ENCODE results near the gene INPP4A.

DNA sequence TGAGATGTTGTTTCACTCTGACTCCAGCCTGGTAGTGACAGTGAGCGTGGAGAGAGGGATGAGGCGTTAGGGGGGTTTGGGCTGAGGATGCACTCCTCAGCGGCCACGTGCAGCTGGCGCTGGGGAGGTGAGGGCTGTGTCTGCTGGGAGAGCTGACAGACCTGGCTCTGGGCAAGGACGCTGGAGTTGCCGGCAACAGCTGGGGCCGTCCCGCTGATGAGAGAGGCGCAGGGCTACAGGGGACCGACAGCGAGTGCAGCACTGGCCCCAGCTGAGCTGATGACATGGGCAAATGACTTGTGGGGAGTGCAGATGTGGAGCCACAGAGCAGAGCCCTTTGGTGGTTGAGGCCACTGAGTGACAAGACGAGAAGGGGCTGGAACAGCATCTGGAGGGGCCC lies 125.3 kb downstream of the INPP4A start:
- TF ChIP-seq, protein P1, sequence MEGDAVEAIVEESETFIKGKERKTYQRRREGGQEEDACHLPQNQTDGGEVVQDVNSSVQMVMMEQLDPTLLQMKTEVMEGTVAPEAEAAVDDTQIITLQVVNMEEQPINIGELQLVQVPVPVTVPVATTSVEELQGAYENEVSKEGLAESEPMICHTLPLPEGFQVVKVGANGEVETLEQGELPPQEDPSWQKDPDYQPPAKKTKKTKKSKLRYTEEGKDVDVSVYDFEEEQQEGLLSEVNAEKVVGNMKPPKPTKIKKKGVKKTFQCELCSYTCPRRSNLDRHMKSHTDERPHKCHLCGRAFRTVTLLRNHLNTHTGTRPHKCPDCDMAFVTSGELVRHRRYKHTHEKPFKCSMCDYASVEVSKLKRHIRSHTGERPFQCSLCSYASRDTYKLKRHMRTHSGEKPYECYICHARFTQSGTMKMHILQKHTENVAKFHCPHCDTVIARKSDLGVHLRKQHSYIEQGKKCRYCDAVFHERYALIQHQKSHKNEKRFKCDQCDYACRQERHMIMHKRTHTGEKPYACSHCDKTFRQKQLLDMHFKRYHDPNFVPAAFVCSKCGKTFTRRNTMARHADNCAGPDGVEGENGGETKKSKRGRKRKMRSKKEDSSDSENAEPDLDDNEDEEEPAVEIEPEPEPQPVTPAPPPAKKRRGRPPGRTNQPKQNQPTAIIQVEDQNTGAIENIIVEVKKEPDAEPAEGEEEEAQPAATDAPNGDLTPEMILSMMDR (IDR thresholded peaks at IDR 0.05) = no peak
- TF ChIP-seq POLR2A (IDR thresholded peaks at IDR 0.05) (no peak), POLR2AphosphoS5 (IDR thresholded peaks at IDR 0.05) (no peak)
